Endometrium (tissue), 2 donors: ENCODE data around the gene PACS2.

Experiments
- FAIRE-seq: peaks from 2 replicates; lab custom pipeline; 2012; peaks lifted over from hg19 to GRCh38; lab: Jason Lieb, UNC
- donor health status: control.
- donor health status: control.

Gene PACS2

GRCh38 chr14:105369653-105370040 lies 55.1 kb downstream of the PACS2 start:
- FAIRE-seq = no peak

- no peak for FAIRE-seq
These were observed 59.8 kb downstream of the PACS2 start for GRCh38 chr14:105374389-105374788.

- no peak for FAIRE-seq
These were observed 61.1 kb downstream of the PACS2 start for GRCh38 chr14:105375635-105376057.

- FAIRE-seq = no peak
These were observed 62.2 kb downstream of the PACS2 start for GRCh38 chr14:105376521-105377440.

- FAIRE-seq = no peak
These were observed 63.1 kb downstream of the PACS2 start for GRCh38 chr14:105377555-105378182.

- FAIRE-seq = no peak
These were observed 63.7 kb downstream of the PACS2 start for GRCh38 chr14:105378199-105378598.

- FAIRE-seq = no peak
These were observed 64.5 kb downstream of the PACS2 start for GRCh38 chr14:105378873-105379685.

GRCh38 chr14:105379946-105380345 lies 65.4 kb downstream of the PACS2 start:
- no peak for FAIRE-seq

- no peak for FAIRE-seq
These were observed 66.2 kb downstream of the PACS2 start for GRCh38 chr14:105380756-105381155.

GRCh38 chr14:105381446-105382342 lies 67.1 kb downstream of the PACS2 start:
- no peak for FAIRE-seq

- FAIRE-seq = no peak
These were observed 68.0 kb downstream of the PACS2 start for GRCh38 chr14:105382343-105383082.

GRCh38 chr14:105383083-105383730 lies 68.7 kb downstream of the PACS2 start:
- FAIRE-seq = no peak

GRCh38 chr14:105384041-105384557 lies 69.6 kb downstream of the PACS2 start:
- no peak for FAIRE-seq

GRCh38 chr14:105384605-105385321 lies 70.2 kb downstream of the PACS2 start:
- FAIRE-seq = no peak

GRCh38 chr14:105385322-105385637 lies 70.7 kb downstream of the PACS2 start:
- FAIRE-seq = no peak

GRCh38 chr14:105385698-105386365 lies 71.3 kb downstream of the PACS2 start:
- FAIRE-seq = no peak

GRCh38 chr14:105386581-105387529 lies 72.3 kb downstream of the PACS2 start:
- no peak for FAIRE-seq

GRCh38 chr14:105387530-105387922 lies 73.0 kb downstream of the PACS2 start:
- no peak for FAIRE-seq
